DND-41 (cell line): ENCODE measurements around the gene PDXK.
A peak's percentile ranks its signal among the peaks of the same experiment; 100 is the strongest.

ENCODE experiments used
- ATAC-seq: fragments of 200-7000 bp; cut with Tn5 transposase; 3 replicates; pipeline ENCODE4 v1.9.1; 2021; ENCODE audit warnings: low read depth; ENCODE audit not compliant: insufficient read depth
- DNase-seq: peaks from one replicate; pipeline ENCODE4 v3.0.0-alpha.2; 2020
- H2AFZ ChIP-seq: 2 replicates; pipeline ENCODE4 v1.6.0; 2012; ENCODE audit warnings: low read depth, low read length
- H3K27ac ChIP-seq: 2 replicates; pipeline ENCODE4 v1.5.1; 2012; ENCODE audit warnings: low read length, inconsistent platforms
- H3K27me3 ChIP-seq: fragments of 200-600 bp; sonication (generic); 2 replicates; pipeline ENCODE4 v1.6.0; 2012; ENCODE audit warnings: low read length, mild to moderate bottlenecking, inconsistent platforms; ENCODE audit not compliant: insufficient read depth, poor library complexity
- H3K36me3 ChIP-seq: 2 replicates; pipeline ENCODE4 v1.5.1; 2012; ENCODE audit warnings: low read length, inconsistent platforms; ENCODE audit not compliant: insufficient read depth
- H3K4me1 ChIP-seq: 2 replicates; pipeline ENCODE4 v1.5.1; 2012; ENCODE audit warnings: mild to moderate bottlenecking, low read length; ENCODE audit not compliant: insufficient read depth
- H3K4me2 ChIP-seq: 2 replicates; pipeline ENCODE4 v1.6.0; 2012; ENCODE audit warnings: mild to moderate bottlenecking, moderate library complexity, low read length, inconsistent platforms; ENCODE audit not compliant: insufficient read depth
- H3K4me3 ChIP-seq, 2 experiments: fragments of 200-600 bp in 1 of 2; shearing (Covaris generic) in 1 of 2; 2 replicates each; pipeline ENCODE4 v1.5.1; 2012 to 2016; ENCODE audit warnings: inconsistent platforms in 2 of 2, low read length in 2 of 2, mild to moderate bottlenecking in 2 of 2, low read depth in 1 of 2, moderate library complexity in 1 of 2
- H3K79me2 ChIP-seq: 2 replicates; pipeline ENCODE4 v1.6.0; 2012; ENCODE audit warnings: low read length, inconsistent platforms; ENCODE audit not compliant: insufficient read depth
- H3K9ac ChIP-seq: 2 replicates; pipeline ENCODE4 v1.6.0; 2012; ENCODE audit warnings: low read depth, mild to moderate bottlenecking, inconsistent platforms, low read length, moderate library complexity
- H3K9me3 ChIP-seq: 2 replicates; pipeline ENCODE4 v1.5.1; 2012; ENCODE audit warnings: low read length, moderate library complexity, mild to moderate bottlenecking, inconsistent platforms; ENCODE audit not compliant: insufficient read depth, severe bottlenecking
- H4K20me1 ChIP-seq: 2 replicates; pipeline ENCODE4 v1.6.0; 2012; ENCODE audit warnings: low read length; ENCODE audit not compliant: insufficient read depth
- EZH2 ChIP-seq: IDR thresholded peaks from 3 replicates; pipeline ENCODE4 v1.6.1; 2012; ENCODE audit warnings: borderline replicate concordance, low read depth, mild to moderate bottlenecking, moderate library complexity, low read length, inconsistent platforms; ENCODE audit not compliant: severe bottlenecking
- TF ChIP-seq, protein P1 (sequence below): IDR thresholded peaks from 2 replicates; pipeline ENCODE4 v1.5.1; 2012; ENCODE audit warnings: borderline replicate concordance, low read length, moderate library complexity, mild to moderate bottlenecking; ENCODE audit not compliant: poor library complexity, severe bottlenecking; ENCODE audit errors: extremely low read depth

Gene PDXK

DNA sequence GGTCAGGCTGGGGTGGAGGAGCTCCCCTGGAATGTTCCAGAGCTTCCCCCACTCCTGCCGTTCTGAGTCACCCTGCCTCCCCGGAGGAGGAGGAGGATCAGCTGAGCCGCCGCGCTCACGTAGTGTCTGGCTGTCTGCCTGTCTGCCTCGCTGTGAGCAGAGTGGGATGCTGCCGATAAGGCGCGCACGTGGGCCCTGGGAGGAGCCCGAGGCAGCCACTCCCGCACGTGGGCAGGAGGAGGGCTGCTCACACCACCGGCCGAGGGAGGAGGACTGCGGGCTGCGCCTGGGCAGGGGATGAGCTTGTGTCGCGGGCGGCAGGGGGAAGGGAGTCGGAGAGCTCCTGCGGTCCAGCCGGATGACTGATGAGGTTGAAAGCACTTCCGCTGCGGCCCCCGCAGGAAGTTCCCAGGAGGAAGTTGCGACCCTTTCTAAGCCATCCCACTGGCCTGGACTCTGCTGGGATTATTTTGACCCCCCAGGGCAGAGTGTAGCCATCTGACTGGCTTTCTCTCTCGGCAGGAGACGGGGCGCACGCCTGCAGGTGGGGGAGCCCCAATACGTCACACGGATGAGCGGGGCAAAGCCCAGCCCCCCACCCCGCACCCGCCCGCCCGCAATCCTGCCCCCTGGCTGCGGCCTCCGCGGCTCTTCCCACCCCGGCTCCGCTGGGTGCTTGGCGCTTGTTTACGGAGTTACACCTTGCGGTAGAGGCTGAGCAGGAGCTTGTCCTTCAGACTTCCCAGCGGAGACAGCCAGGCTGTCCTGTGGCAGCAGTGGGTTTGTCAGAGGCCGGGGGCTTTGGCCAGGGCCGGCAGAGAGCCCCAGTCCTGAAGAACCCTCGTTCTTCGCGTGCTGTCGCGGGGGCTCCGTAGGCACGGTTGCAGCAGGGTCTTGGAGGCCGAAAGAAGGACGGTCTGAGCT is 9.8 kb downstream of the PDXK start:
- DNase-seq (peak; percentile 23), ATAC-seq (peak; percentile 55; the same call in 2 of the 3 replicates)
- H3K4me3 ChIP-seq = no peak overlapping the region
- H3K4me1 ChIP-seq = no peaks in the 10 kb centered on the region
- no peaks in the 10 kb centered on the region for H3K9me3 ChIP-seq
- no peak overlapping the region for H3K9ac ChIP-seq
- peaks cover 5% of the 10 kb centered on the region for H3K36me3 ChIP-seq
- peaks cover 44% of the 10 kb centered on the region for H4K20me1 ChIP-seq
- TF ChIP-seq, protein P1, sequence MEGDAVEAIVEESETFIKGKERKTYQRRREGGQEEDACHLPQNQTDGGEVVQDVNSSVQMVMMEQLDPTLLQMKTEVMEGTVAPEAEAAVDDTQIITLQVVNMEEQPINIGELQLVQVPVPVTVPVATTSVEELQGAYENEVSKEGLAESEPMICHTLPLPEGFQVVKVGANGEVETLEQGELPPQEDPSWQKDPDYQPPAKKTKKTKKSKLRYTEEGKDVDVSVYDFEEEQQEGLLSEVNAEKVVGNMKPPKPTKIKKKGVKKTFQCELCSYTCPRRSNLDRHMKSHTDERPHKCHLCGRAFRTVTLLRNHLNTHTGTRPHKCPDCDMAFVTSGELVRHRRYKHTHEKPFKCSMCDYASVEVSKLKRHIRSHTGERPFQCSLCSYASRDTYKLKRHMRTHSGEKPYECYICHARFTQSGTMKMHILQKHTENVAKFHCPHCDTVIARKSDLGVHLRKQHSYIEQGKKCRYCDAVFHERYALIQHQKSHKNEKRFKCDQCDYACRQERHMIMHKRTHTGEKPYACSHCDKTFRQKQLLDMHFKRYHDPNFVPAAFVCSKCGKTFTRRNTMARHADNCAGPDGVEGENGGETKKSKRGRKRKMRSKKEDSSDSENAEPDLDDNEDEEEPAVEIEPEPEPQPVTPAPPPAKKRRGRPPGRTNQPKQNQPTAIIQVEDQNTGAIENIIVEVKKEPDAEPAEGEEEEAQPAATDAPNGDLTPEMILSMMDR = no peak
- no peak for TF ChIP-seq EZH2
- H3K27ac ChIP-seq = no peak overlapping the region
- no peak overlapping the region for H2AFZ ChIP-seq
- peaks cover 16% of the 10 kb centered on the region for H3K79me2 ChIP-seq
- H3K27me3 ChIP-seq = no peaks in the 10 kb centered on the region
- no peak overlapping the region for H3K4me2 ChIP-seq

DNA sequence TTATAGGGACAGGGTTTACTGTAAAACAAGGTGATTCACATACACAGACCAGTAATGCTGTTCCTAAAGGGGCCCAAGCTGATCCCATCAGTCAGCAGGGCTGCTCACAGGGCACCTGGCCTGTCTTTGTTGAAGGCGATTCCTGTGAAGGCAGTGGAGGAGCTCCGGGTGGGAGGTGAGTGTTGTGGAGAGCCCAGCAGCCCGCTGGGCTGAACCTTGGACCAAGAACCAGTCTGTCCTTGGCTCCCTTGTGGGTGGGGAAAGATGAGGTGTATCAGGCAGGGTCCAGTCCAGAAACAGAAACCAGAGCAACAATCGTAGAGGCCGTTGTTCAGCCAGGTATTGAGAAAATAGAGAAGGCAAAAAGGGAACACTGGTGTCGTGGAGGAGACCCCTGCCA is 12.5 kb downstream of the PDXK start:
- no peak overlapping the region for H3K9ac ChIP-seq
- no peaks in the 10 kb centered on the region for H3K9me3 ChIP-seq
- no peak overlapping the region for H3K4me3 ChIP-seq
- H3K27me3 ChIP-seq = no peaks in the 10 kb centered on the region
- peaks cover 45% of the 10 kb centered on the region for H4K20me1 ChIP-seq
- TF ChIP-seq EZH2 = no peak
- TF ChIP-seq, protein P1 = no peak
- H3K4me1 ChIP-seq = no peaks in the 10 kb centered on the region
- H3K4me2 ChIP-seq = no peak overlapping the region
- DNase-seq = no peak
- no peak for ATAC-seq
- H3K79me2 ChIP-seq = peaks cover 12% of the 10 kb centered on the region
- no peak overlapping the region for H3K27ac ChIP-seq
- no peak overlapping the region for H2AFZ ChIP-seq
- H3K36me3 ChIP-seq = no peaks in the 10 kb centered on the region

DNA sequence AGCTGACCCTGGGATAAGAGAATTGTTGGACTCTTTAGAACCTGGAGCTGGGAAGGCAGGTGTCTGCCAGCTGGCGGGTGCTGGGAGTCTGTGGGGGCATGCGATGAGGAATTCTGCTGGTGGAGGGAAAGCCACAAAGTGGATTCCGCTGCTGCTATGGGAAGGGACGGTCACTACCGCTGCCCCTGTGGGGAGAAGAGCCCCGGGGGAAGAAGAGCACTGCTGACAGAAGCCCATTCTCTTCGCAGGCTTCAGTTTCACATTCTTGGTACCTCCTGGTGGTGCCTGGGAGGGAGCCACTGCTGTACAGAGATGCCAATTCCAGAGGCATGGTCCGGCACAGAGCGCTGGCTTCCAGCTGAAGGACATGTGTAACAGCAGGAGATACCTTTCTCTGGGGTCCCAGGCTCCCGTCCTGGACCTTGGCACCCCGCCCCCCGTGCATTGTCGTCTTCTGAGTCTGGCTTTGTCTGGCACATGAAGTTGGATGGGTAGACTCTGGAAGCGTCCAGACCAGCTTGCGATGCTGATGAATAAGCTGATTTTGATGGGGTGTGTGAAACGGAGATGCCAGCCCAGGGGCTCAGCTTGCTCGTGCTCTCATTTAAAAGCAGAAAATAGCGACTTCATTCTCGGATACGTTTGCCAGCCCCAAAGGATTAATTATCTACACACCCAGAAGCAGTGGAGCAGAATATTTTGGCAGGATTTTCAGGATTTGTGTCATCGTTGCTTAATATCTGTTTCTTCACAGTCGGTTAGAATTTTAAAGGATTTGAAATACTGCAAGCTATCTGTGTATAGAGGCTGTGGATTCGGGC is 13.2 kb downstream of the PDXK start:
- Histone ChIP-seq H3K9me3 (no peaks in the 10 kb centered on the region), H4K20me1 (peaks cover 39% of the 10 kb centered on the region), H3K27me3 (no peaks in the 10 kb centered on the region), H3K4me2 (no peak overlapping the region), H3K4me3 (no peak overlapping the region), H3K9ac (no peak overlapping the region), H3K27ac (no peak overlapping the region), H3K36me3 (no peaks in the 10 kb centered on the region), H3K79me2 (peaks cover 9% of the 10 kb centered on the region; the same call in 1 of the 2 replicates), H2AFZ (no peak overlapping the region), H3K4me1 (no peaks in the 10 kb centered on the region)
- no peak for ATAC-seq
- no peak for DNase-seq
- no peak for TF ChIP-seq EZH2
- TF ChIP-seq, protein P1 = no peak
